Esophagus muscularis mucosa (tissue), 4 donors: ENCODE data around the gene ST3GAL2. TPM values are rescaled to one million over a fixed set of nuclear protein-coding genes. Genes with fewer than 3 reads are reported as not detected.

Experiments
- DNase-seq: peaks from one replicate; pipeline ENCODE4 v3.0.0-alpha.2; 2017; ENCODE audit errors: extremely low spot score
- H3K27ac ChIP-seq, 4 donors: fragments of 200-600 bp; sonication (generic); replicated peaks in 1 of 4; 1 replicate in 3 of 4; 2 replicates in 1 of 4; pipeline ENCODE4 v1.5.1; 2016 to 2019; ENCODE audit warnings: mild to moderate bottlenecking in 1 of 4
- H3K27me3 ChIP-seq, 4 donors: fragments of 200-600 bp; sonication (generic); one replicate each; pipeline versions ENCODE4 v1.5.1 to v1.6.0; 2016 to 2019
- H3K36me3 ChIP-seq, 4 donors: fragments of 200-600 bp; sonication (generic); one replicate each; pipeline ENCODE4 v1.5.1; 2016 to 2019
- H3K4me1 ChIP-seq, 4 donors: fragments of 200-600 bp; sonication (generic); one replicate each; pipeline ENCODE4 v1.5.1; 2016 to 2019
- H3K4me3 ChIP-seq, 4 donors: fragments of 200-600 bp; sonication (generic); 1 replicate in 2 of 4; 2 replicates in 2 of 4; pipeline ENCODE4 v1.5.1; 2016 to 2019; ENCODE audit warnings: mild to moderate bottlenecking in 4 of 4, moderate library complexity in 1 of 4
- H3K9me3 ChIP-seq, 4 donors: fragments of 200-600 bp; sonication (generic); 1 replicate in 3 of 4; 2 replicates in 1 of 4; pipeline ENCODE4 v1.5.1; 2016 to 2019
- CTCF ChIP-seq, 3 experiments: fragments of 200-600 bp in 2 of 3; fragments of 450-650 bp in 1 of 3; sonication (generic) in 2 of 3; IDR thresholded peaks; one replicate each; pipeline ENCODE4 v1.5.1; 2017 to 2019; ENCODE audit warnings: antibody characterized with exemption in 3 of 3, mild to moderate bottlenecking in 2 of 3, moderate library complexity in 1 of 3
- EP300 ChIP-seq: sonication (generic); formaldehyde crosslinking; IDR thresholded peaks from one replicate; pipeline ENCODE4 v1.6.1; 2017; ENCODE audit warnings: antibody characterized with exemption
- POLR2A ChIP-seq: fragments of 450-650 bp; IDR thresholded peaks from one replicate; pipeline ENCODE4 v1.6.1; 2017; ENCODE audit warnings: antibody characterized with exemption, moderate library complexity, mild to moderate bottlenecking, low read depth
- POLR2AphosphoS5 ChIP-seq, 2 donors: sonication (generic); formaldehyde crosslinking; IDR thresholded peaks; one replicate each; pipeline ENCODE4 v1.6.1; 2017; ENCODE audit warnings: antibody characterized with exemption in 2 of 2
- WGBS: methylation state at CpG from one replicate; pipeline ENCODE4 v1.1.5; 2018; 5-methylcytosine and 5-hydroxymethylcytosine counted together
- intact Hi-C: fragments of 100-400 bp; cut with DNase I; formaldehyde crosslinking; loops from one replicate; pipeline ENCODE4 v1.15.1; 2023
- total RNA-seq, 4 donors: library from RNA; depleted of rRNA; stranded (reverse); fragments of >200 nt; gene quantifications; one replicate each; pipeline versions ENCODE4 v1.1.0 to v1.2.1, GENCODE V29; 2016

Gene ST3GAL2
- total RNA-seq, 4 donors from 2014 or later: 18.6 to 34.9 (median 27.2) TPM

DNA sequence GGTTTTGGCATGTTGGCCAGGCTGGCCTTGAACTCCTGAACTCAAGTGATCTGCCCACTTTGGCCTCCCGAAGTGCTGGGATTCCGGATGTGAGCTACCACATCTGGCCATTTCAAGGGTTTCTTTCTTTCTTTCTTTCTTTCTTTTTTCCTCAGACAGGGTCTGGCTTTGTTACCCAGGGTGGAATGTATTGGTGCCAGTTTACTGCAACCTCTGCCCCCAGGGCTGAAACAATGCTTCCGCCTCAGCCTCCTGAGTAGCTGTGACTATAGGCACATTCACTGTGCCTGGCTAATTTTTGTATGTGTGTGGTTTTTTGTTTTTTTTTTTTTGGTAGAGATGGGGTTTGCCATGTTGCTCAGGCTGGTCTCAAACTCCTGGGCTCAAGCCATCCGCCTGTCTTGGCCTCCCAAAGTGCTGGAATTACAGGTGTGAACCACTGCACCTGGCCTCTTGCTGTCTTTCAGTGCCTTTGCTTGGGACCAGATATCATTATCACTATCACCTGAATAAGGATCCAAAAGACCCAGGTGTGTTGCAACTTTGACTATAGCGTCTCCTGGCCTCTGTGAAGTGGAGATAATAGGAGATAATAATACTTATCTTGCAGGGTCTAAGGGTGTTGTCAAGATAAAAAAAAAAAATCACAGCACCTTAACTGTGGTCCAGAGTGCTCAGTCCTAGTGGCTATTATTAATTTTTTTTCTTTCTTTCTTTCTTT, 18.7 kb upstream of the ST3GAL2 start:
- Histone ChIP-seq H3K27me3 (no peaks in the 10 kb centered on the region), H3K27ac (no peak overlapping the region), H3K4me3 (no peak overlapping the region), H3K9me3 (no peaks in the 10 kb centered on the region), H3K4me1 (peaks cover 18 to 36% (median 30%) of the 10 kb centered on the region in 4 donors), H3K36me3 (peaks cover 0 to 11% (median 2%) of the 10 kb centered on the region in 4 donors)
- no peak for TF ChIP-seq POLR2AphosphoS5 (IDR thresholded peaks at IDR 0.05)
- no peak for TF ChIP-seq CTCF (IDR thresholded peaks at IDR 0.05)
- TF ChIP-seq POLR2A: no peak
- TF ChIP-seq EP300: no peak
- intact Hi-C loops: no loop called here
- 88% methylated on average over 5 of the region's 5 CpGs for WGBS
- DNase-seq: no peak

DNA sequence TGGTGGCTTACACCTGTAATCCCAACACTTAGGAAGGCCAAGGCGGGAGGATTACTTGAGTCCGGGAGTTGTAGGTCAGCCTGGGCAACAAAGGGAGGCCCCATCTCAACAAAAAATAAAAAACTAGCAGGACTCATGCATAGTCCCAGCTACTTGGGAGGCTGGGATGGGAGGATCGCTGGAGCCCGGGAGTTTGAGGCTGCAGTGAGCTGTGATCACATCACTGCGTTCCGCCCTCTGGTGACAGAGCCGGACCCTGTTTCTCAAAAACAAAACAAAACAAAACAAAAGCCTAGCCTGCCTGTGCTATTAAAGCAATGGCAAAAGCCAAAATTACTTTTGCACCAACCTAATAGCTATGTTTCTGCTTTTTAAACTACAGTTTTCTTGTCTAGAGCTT, 17.0 kb upstream of the ST3GAL2 start:
- intact Hi-C loops: no loop called here
- H3K4me1 ChIP-seq: peaks cover 16 to 32% (median 25%) of the 10 kb centered on the region in 4 donors
- no peak for DNase-seq
- no peak overlapping the region for H3K4me3 ChIP-seq
- no peak overlapping the region for H3K27ac ChIP-seq
- 83% methylated on average over 7 of the region's 7 CpGs for WGBS
- no peak for TF ChIP-seq CTCF (IDR thresholded peaks at IDR 0.05)
- no peak for TF ChIP-seq EP300
- TF ChIP-seq POLR2A: no peak
- no peak for TF ChIP-seq POLR2AphosphoS5 (IDR thresholded peaks at IDR 0.05)
- H3K27me3 ChIP-seq: peaks cover 0 to 3% (median 0%) of the 10 kb centered on the region in 4 donors
- peaks cover 0 to 6% (median 0%) of the 10 kb centered on the region in 4 donors for H3K36me3 ChIP-seq
- no peaks in the 10 kb centered on the region for H3K9me3 ChIP-seq

DNA sequence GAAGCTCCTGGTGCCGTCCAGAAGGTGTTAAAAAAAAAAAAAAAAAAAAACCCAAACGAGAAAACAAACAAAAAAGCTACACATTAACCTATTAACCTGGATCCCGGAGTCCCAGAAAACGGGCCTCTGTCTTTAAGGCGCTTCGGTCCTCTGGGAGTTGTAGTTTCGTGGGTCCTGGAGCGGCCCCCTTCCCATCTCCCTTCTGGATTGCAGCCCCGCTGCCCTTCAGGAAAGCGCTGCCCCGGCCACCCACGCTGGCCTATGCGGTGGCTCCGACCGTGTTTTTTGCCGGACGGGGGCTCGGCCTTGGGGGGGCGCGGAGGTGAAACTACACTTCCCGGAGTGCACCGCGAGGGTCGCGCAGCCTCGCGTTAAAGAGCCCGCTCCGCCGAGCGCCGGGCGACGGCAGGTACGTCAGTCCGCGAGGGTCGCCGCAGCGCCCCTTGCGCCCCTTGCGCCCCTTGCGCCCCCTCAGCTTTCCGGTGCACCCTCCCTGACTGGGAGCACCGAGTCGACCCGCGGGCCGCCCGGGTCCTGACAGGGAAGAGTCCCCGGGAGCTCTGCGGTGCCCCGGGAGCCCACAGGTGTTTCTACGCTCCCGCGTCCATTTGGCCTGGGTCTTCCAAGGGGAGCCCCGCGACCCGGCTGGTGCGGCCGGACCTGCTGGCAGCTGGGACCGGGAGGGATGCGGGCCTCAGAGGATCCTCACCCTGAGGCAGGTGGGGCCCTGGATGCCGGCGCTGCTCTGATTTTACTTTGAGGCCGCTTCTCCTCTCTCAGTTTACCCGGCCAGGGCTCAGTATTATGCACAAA, 15.5 kb upstream of the ST3GAL2 start, which contains the start of gene FCSK:
Gene FCSK (plus strand): TSS at position 374 of the 813 bp plus-strand sequence. CDS start 8,596 bp downstream, outside the sequence.
- Histone ChIP-seq H3K36me3 (peaks cover 0 to 6% (median 0%) of the 10 kb centered on the region in 4 donors), H3K9me3 (no peaks in the 10 kb centered on the region), H3K4me3 (peak within 1 kb of the TSS; percentile 86 to 98 (median 94)), H3K27me3 (peaks cover 0 to 7% (median 0%) of the 10 kb centered on the region in 4 donors), H3K4me1 (peaks cover 15 to 30% (median 25%) of the 10 kb centered on the region in 4 donors), H3K27ac (peak within 1 kb of the TSS; percentile 90 to 96 (median 94))
- no peak for TF ChIP-seq CTCF (IDR thresholded peaks at IDR 0.05)
- TF ChIP-seq POLR2AphosphoS5 (IDR thresholded peaks at IDR 0.05): peak; percentile 28 to 47
- DNase-seq: no peak
- intact Hi-C loops: loop anchor here (5.0 kb wide), 1 partner anchor 72 kb away; no protein-coding TSS in a partner anchor
- WGBS: under 1% methylated on average over 40 of the region's 67 CpGs

GRCh38 chr16:70453892-70454221, 15.0 kb upstream of the ST3GAL2 start:
- Histone ChIP-seq H3K4me3 (peak overlapping the region; percentile 86 to 98 (median 94)), H3K4me1 (peaks cover 15 to 30% (median 25%) of the 10 kb centered on the region in 4 donors), H3K9me3 (no peaks in the 10 kb centered on the region), H3K36me3 (peaks cover 0 to 6% (median 0%) of the 10 kb centered on the region in 4 donors), H3K27me3 (peaks cover 0 to 7% (median 0%) of the 10 kb centered on the region in 4 donors), H3K27ac (peak overlapping the region; percentile 90 to 96 (median 94))
- TF ChIP-seq EP300 (no peak), POLR2AphosphoS5 (IDR thresholded peaks at IDR 0.05) (no peak), CTCF (IDR thresholded peaks at IDR 0.05) (no peak), POLR2A (no peak)
- intact Hi-C loops: loop anchor here (5.0 kb wide), 1 partner anchor 72 kb away; no protein-coding TSS in a partner anchor
- WGBS: 0% methylated on average over 8 of the region's 8 CpGs
- DNase-seq: no peak
